Trophoblast cell (in vitro differentiated cells and primary cell): ENCODE measurements around the gene NTNG1.

Experiments used
- DNase-seq, 2 donors: peaks; one replicate each; pipeline ENCODE4 v3.0.0-alpha.2; 2016
- H2AFZ ChIP-seq: 2 replicates; pipeline ENCODE4 v1.6.1; 2013; ENCODE audit warnings: low read length, moderate library complexity, mild to moderate bottlenecking; ENCODE audit not compliant: insufficient read depth, poor library complexity
- H2AK5ac ChIP-seq: 2 replicates; pipeline ENCODE4 v1.6.1; 2013; ENCODE audit warnings: mild to moderate bottlenecking, low read length
- H2BK120ac ChIP-seq: 2 replicates; pipeline ENCODE4 v1.6.1; 2013; ENCODE audit warnings: low read length, mild to moderate bottlenecking, moderate library complexity; ENCODE audit not compliant: insufficient read depth, poor library complexity
- H2BK12ac ChIP-seq: 2 replicates; pipeline ENCODE4 v1.6.1; 2013; ENCODE audit warnings: mild to moderate bottlenecking, low read length, moderate library complexity
- H2BK5ac ChIP-seq: 2 replicates; pipeline ENCODE4 v1.6.1; 2013; ENCODE audit warnings: low read length, low read depth, moderate library complexity, mild to moderate bottlenecking; ENCODE audit not compliant: poor library complexity
- H3K14ac ChIP-seq: 2 replicates; pipeline ENCODE4 v1.6.1; 2013; ENCODE audit warnings: mild to moderate bottlenecking, low read length
- H3K18ac ChIP-seq: 2 replicates; pipeline ENCODE4 v1.6.1; 2013; ENCODE audit warnings: mild to moderate bottlenecking, low read length
- H3K23ac ChIP-seq: 2 replicates; pipeline ENCODE4 v1.6.1; 2013; ENCODE audit warnings: low read length
- H3K27ac ChIP-seq: 2 replicates; pipeline ENCODE4 v1.5.1; 2013; ENCODE audit warnings: low read depth, mild to moderate bottlenecking, inconsistent platforms, low read length, moderate library complexity
- H3K27me3 ChIP-seq: 2 replicates; pipeline ENCODE4 v1.6.1; 2013; ENCODE audit warnings: inconsistent platforms, mild to moderate bottlenecking, low read length, moderate library complexity; ENCODE audit not compliant: insufficient read depth
- H3K36me3 ChIP-seq, 2 experiments: 1 replicate in 1 of 2; 2 replicates in 1 of 2; pipeline ENCODE4 v1.6.1; 2013; ENCODE audit warnings: low read length in 2 of 2, mild to moderate bottlenecking in 2 of 2, moderate library complexity in 1 of 2; ENCODE audit not compliant: insufficient read depth in 2 of 2, control insufficient read depth in 1 of 2
- H3K4ac ChIP-seq: 2 replicates; pipeline ENCODE4 v1.6.1; 2013; ENCODE audit warnings: low read depth, mild to moderate bottlenecking, low read length, moderate library complexity
- H3K4me1 ChIP-seq, 2 experiments: 1 replicate in 1 of 2; 2 replicates in 1 of 2; pipeline ENCODE4 v1.6.1; 2013; ENCODE audit warnings: low read length in 2 of 2, mild to moderate bottlenecking in 2 of 2, moderate library complexity in 1 of 2; ENCODE audit not compliant: insufficient read depth in 2 of 2, control insufficient read depth in 1 of 2
- H3K4me2 ChIP-seq: 2 replicates; pipeline ENCODE4 v1.6.1; 2013; ENCODE audit warnings: inconsistent platforms, mild to moderate bottlenecking, low read length, moderate library complexity
- H3K4me3 ChIP-seq: 2 replicates; pipeline ENCODE4 v1.5.1; 2013; ENCODE audit warnings: mild to moderate bottlenecking, low read depth, low read length, inconsistent platforms
- H3K79me1 ChIP-seq: one replicate; pipeline ENCODE4 v1.6.1; 2013; ENCODE audit warnings: low read length
- H3K79me2 ChIP-seq: 2 replicates; pipeline ENCODE4 v1.6.1; 2013; ENCODE audit warnings: low read length, mild to moderate bottlenecking; ENCODE audit not compliant: control insufficient read depth, insufficient read depth, poor library complexity
- H3K9ac ChIP-seq: 2 replicates; pipeline ENCODE4 v1.6.1; 2013; ENCODE audit warnings: mild to moderate bottlenecking, low read length
- H3K9me3 ChIP-seq: 2 replicates; pipeline ENCODE4 v1.6.1; 2013; ENCODE audit warnings: low read depth, mild to moderate bottlenecking, control low read depth, inconsistent platforms, low read length; ENCODE audit not compliant: insufficient read depth
- H4K12ac ChIP-seq: 2 replicates; pipeline ENCODE4 v1.6.1; 2013; ENCODE audit warnings: low read depth, mild to moderate bottlenecking, low read length, moderate library complexity
- H4K8ac ChIP-seq: 2 replicates; pipeline ENCODE4 v1.6.1; 2013; ENCODE audit warnings: low read depth, mild to moderate bottlenecking, low read length, moderate library complexity
- H4K91ac ChIP-seq: one replicate; pipeline ENCODE4 v1.6.1; 2013; ENCODE audit warnings: low read depth, mild to moderate bottlenecking, low read length, moderate library complexity
- WGBS: extraction: QIAGEN DNeasy Blood & Tissue Kit; methylation state at CpG from one replicate; pipeline ENCODE4 v1.1.7; 2013; ENCODE audit warnings: missing lambda C conversion rate; ENCODE audit not compliant: insufficient read length, insufficient coverage; ENCODE audit errors: extremely low coverage; 5-methylcytosine and 5-hydroxymethylcytosine counted together

Gene NTNG1

DNA sequence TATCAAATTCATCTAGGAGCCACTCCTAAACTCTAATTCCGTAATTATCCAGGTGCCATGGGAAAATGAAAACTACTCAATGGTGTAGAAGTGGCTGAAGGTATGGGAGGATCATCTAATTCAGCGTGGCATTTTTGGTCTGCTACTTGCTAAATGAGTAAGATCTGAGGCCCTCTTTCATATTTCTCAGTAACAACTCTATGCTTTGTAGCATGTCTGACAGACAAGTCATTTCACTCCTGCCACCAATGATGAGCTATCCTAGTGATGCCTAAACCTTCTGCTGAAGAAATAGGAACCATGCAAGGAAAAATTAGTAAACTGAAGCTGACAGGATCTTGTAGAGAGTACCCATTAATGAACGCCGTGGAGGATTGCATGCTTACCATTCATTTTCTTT is 145.3 kb downstream of the NTNG1 start:
- Histone ChIP-seq H3K79me1 (no peaks in the 10 kb centered on the region), H2BK12ac (no peak overlapping the region), H4K8ac (no peak overlapping the region), H3K4me1 (no peaks in the 10 kb centered on the region), H3K4me3 (no peak overlapping the region), H3K4ac (no peak overlapping the region), H3K79me2 (no peaks in the 10 kb centered on the region), H3K18ac (no peak overlapping the region), H3K9ac (no peak overlapping the region), H2AFZ (no peak overlapping the region), H3K27ac (no peak overlapping the region), H3K23ac (no peak overlapping the region), H2BK120ac (no peak overlapping the region), H4K12ac (no peak overlapping the region), H2BK5ac (no peak overlapping the region), H3K14ac (no peak overlapping the region), H3K9me3 (no peaks in the 10 kb centered on the region), H3K4me2 (no peak overlapping the region), H2AK5ac (no peak overlapping the region), H3K36me3 (no peaks in the 10 kb centered on the region), H3K27me3 (no peaks in the 10 kb centered on the region), H4K91ac (no peak overlapping the region)
- WGBS = no CpG with 5 or more reads among the region's 4 CpGs
- DNase-seq = no peak

DNA sequence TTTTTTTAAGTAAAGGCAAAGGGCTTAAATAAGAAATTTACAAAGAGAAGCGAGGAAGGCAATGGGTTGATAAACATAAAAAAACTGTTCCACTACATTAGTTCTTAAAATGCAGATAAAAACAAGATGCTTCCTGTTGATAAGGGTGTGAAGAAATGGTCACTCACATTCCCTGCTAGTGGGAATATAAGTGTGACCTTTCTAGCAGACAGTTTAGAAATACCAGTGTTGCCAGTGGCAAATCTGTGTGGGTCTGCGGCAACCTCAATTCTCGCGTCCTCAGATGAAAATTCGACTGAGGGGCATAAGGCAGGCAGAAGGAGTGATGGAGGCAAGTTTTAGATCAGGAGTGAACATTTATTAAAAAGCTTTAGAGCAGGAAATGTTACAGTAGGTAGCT is 151.1 kb downstream of the NTNG1 start:
- Histone ChIP-seq H2BK12ac (no peak overlapping the region), H3K36me3 (no peaks in the 10 kb centered on the region), H3K4me1 (no peaks in the 10 kb centered on the region), H3K14ac (no peak overlapping the region), H3K27ac (no peak overlapping the region), H3K79me1 (no peaks in the 10 kb centered on the region), H3K79me2 (no peaks in the 10 kb centered on the region), H3K4me3 (no peak overlapping the region), H3K18ac (no peak overlapping the region), H2BK5ac (no peak overlapping the region), H3K23ac (no peak overlapping the region), H3K4ac (no peak overlapping the region), H3K9me3 (no peaks in the 10 kb centered on the region), H4K8ac (no peak overlapping the region), H2BK120ac (no peak overlapping the region), H3K27me3 (no peaks in the 10 kb centered on the region), H2AFZ (no peak overlapping the region), H3K4me2 (no peak overlapping the region), H3K9ac (no peak overlapping the region), H4K91ac (no peak overlapping the region), H2AK5ac (no peak overlapping the region), H4K12ac (no peak overlapping the region)
- DNase-seq = no peak
- no CpG with 5 or more reads among the region's 5 CpGs for WGBS

DNA sequence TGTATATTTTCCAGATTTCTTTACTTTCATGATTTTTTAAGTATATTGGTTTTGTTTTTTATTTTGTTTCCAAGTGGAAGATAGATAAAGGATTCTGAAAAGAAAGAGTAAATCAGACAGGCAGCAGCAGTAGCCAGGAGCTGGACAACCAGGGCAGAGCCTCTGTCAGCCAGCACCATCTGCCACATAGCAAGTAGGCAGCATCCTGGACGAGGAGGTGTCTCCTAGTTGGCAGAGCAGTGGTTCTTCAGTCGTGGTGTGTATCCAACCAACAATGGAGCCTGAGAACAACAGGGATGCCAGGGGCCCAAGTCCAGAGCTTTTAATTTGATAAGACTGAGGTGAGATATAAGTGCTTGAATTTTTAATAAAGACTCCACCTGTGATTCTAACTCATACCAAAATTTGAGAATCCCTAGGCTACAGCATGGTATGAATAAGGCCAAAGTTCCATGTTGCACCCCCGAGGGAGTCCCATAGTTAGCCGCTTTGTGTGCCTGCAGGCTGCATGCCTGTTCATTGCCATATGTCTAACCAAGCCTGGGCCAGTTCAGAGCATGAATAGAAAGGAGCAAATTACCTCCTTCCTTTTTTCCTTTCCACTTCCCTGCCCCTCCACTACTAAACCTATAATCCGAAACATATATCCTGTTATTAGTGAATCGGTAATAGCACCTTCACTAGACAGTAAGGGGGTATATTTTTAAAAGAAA is 153.2 kb downstream of the NTNG1 start:
- H3K4me1 ChIP-seq = no peaks in the 10 kb centered on the region
- no peaks in the 10 kb centered on the region for H3K79me2 ChIP-seq
- no peak overlapping the region for H2BK120ac ChIP-seq
- H2BK12ac ChIP-seq = no peak overlapping the region
- no peak overlapping the region for H3K4me3 ChIP-seq
- no peak overlapping the region for H4K12ac ChIP-seq
- H3K27ac ChIP-seq = no peak overlapping the region
- H3K23ac ChIP-seq = no peak overlapping the region
- DNase-seq = no peak
- no peak overlapping the region for H2AFZ ChIP-seq
- no peak overlapping the region for H3K4me2 ChIP-seq
- H3K14ac ChIP-seq = no peak overlapping the region
- H3K9me3 ChIP-seq = no peaks in the 10 kb centered on the region
- H3K79me1 ChIP-seq = no peaks in the 10 kb centered on the region
- no peak overlapping the region for H4K91ac ChIP-seq
- no peak overlapping the region for H3K4ac ChIP-seq
- no peaks in the 10 kb centered on the region for H3K36me3 ChIP-seq
- H3K9ac ChIP-seq = no peak overlapping the region
- no peak overlapping the region for H2AK5ac ChIP-seq
- no peak overlapping the region for H2BK5ac ChIP-seq
- H4K8ac ChIP-seq = no peak overlapping the region
- no peak overlapping the region for H3K18ac ChIP-seq
- H3K27me3 ChIP-seq = no peaks in the 10 kb centered on the region
- no CpG with 5 or more reads among the region's 6 CpGs for WGBS

DNA sequence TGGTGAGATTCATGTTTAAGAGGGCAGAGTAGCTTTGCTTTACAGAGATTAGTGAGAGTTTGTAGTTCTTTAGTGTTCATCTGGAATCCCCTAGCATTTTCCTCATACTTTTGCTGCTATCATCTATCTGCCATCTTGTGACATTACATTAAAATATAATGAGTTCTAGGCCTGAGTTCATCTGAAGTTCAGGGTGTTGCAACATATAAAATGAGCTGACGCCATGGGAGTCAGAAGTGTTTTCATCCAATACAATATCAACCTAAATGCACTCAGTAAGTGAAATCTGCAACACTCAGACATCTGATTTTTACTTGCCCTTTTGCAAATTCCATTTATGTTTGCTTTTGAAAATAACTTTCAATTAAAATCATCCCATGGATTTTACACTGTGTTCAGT is 153.8 kb downstream of the NTNG1 start:
- H2BK5ac ChIP-seq = no peak overlapping the region
- no peak overlapping the region for H3K27ac ChIP-seq
- H3K23ac ChIP-seq = no peak overlapping the region
- H3K36me3 ChIP-seq = no peaks in the 10 kb centered on the region
- no peak overlapping the region for H3K9ac ChIP-seq
- no peak overlapping the region for H4K91ac ChIP-seq
- H3K4me1 ChIP-seq = no peaks in the 10 kb centered on the region
- H3K27me3 ChIP-seq = no peaks in the 10 kb centered on the region
- no peaks in the 10 kb centered on the region for H3K9me3 ChIP-seq
- H3K79me2 ChIP-seq = no peaks in the 10 kb centered on the region
- no peaks in the 10 kb centered on the region for H3K79me1 ChIP-seq
- H3K18ac ChIP-seq = no peak overlapping the region
- no peak overlapping the region for H2AFZ ChIP-seq
- no peak for DNase-seq
- H4K12ac ChIP-seq = no peak overlapping the region
- no peak overlapping the region for H2AK5ac ChIP-seq
- WGBS = no CpG with 5 or more reads among the region's 1 CpG
- no peak overlapping the region for H2BK120ac ChIP-seq
- no peak overlapping the region for H3K14ac ChIP-seq
- no peak overlapping the region for H4K8ac ChIP-seq
- H3K4me3 ChIP-seq = no peak overlapping the region
- H3K4ac ChIP-seq = no peak overlapping the region
- no peak overlapping the region for H2BK12ac ChIP-seq
- no peak overlapping the region for H3K4me2 ChIP-seq
